ENCODE results near the gene KRT27. TPM values are rescaled to one million over a fixed set of nuclear protein-coding genes. Genes with fewer than 3 reads are reported as not detected.
A peak's percentile ranks its signal among the peaks of the same experiment; 100 is the strongest.

The KRT27 gene
- total and polyA plus RNA-seq, 10 of the 15 experiments (the other 5 are each of a cell fraction or from before 2014, with no cell fraction given) = not detected

GRCh38 chr17:40803617-40804082 lies 21.3 kb upstream of the KRT27 start:
- whole genome bisulfite sequencing (ENCODE audit: insufficient coverage, insufficient replicate concordance, low lambda C conversion rate, missing lambda C conversion rate) = 13% methylated on average over 13 of the region's 13 CpGs
- peak; percentile 46; the same call in 1 of the 3 replicates for TF ChIP-seq POU2F2 (IDR thresholded peaks at IDR 0.05; ENCODE audit: borderline replicate concordance, low read depth, low read length)
- no peak for TF ChIP-seq ZNF622 (IDR thresholded peaks at IDR 0.05)
- no peak for TF ChIP-seq PML (IDR thresholded peaks at IDR 0.05; ENCODE audit: low read length)
- TF ChIP-seq NR2C1 (IDR thresholded peaks at IDR 0.05) = no peak
- TF ChIP-seq SIN3A (IDR thresholded peaks at IDR 0.05; ENCODE audit: low read depth, low read length) = no peak
- no peak for TF ChIP-seq BRCA1 (IDR thresholded peaks at IDR 0.05; ENCODE audit: low read depth, low read length)
- TF ChIP-seq EP300 (IDR thresholded peaks at IDR 0.05; ENCODE audit: borderline replicate concordance in 1 of 2, control insufficient read depth in 1 of 2, low read depth in 2 of 2, low read length in 2 of 2) = no peak
- peak in 1 of 2 experiments; percentile 21; a peak in 1 of 4 replicates for TF ChIP-seq BHLHE40 (IDR thresholded peaks at IDR 0.05; ENCODE audit: borderline replicate concordance in 1 of 2, low read depth in 2 of 2, low read length in 1 of 2)
- no peak for TF ChIP-seq SKIL (IDR thresholded peaks at IDR 0.05; ENCODE audit: low read depth, poor library complexity, severe bottlenecking)
- no peak for TF ChIP-seq POLR2AphosphoS2 (IDR thresholded peaks at IDR 0.05; ENCODE audit: low read depth, low read length)
- TF ChIP-seq REST (IDR thresholded peaks at IDR 0.05; ENCODE audit: low read depth, low read length) = no peak
- no peak for TF ChIP-seq SREBF1 (IDR thresholded peaks at IDR 0.05; ENCODE audit: low read length)
- peak; percentile 91 for TF ChIP-seq RAD21 (IDR thresholded peaks at IDR 0.05; ENCODE audit: insufficient read depth, low read depth, low read length)
- no peak for TF ChIP-seq ZBED1 (IDR thresholded peaks at IDR 0.05; ENCODE audit: borderline replicate concordance)

More at GRCh38 chr17:40803617-40804082, 21.3 kb upstream of the KRT27 start:
- Histone ChIP-seq H3K79me2 (ENCODE audit: control insufficient read depth, insufficient read depth, low read length) (no peaks in the 10 kb centered on the region), H3K4me2 (ENCODE audit: control insufficient read depth, insufficient read depth) (no peak overlapping the region), H3K27me3 (replicated peaks in 1 of 2; ENCODE audit: control insufficient read depth in 2 of 2, insufficient read depth in 2 of 2, low read length in 1 of 2) (peaks cover 7 to 10% of the 10 kb centered on the region in 2 experiments), H3K9me3 (replicated peaks; ENCODE audit: control insufficient read depth, insufficient read depth, low read length) (no peaks in the 10 kb centered on the region), H4K20me1 (ENCODE audit: control insufficient read depth, insufficient read depth) (no peaks in the 10 kb centered on the region), H3K9ac (ENCODE audit: control insufficient read depth, insufficient read depth, low read length) (no peak overlapping the region), H3K4me3 (no peak overlapping the region), H3K27ac (ENCODE audit: control insufficient read depth, insufficient read depth) (no peak overlapping the region), H2AFZ (ENCODE audit: control insufficient read depth, low read depth, low read length) (no peak overlapping the region), H3K36me3 (ENCODE audit: control insufficient read depth in 2 of 2, insufficient read depth in 2 of 2, low read length in 1 of 2) (no peaks in the 10 kb centered on the region), H3K4me1 (ENCODE audit: control insufficient read depth, insufficient read depth, low read length) (no peaks in the 10 kb centered on the region)
- FAIRE-seq (peak; percentile 56), DNase-seq (ENCODE audit: low read depth, low spot score) (no peak), ATAC-seq (peak; percentile 97)
- intact Hi-C loops (cut with micrococcal nuclease; ENCODE audit: unreplicated experiment) = loop anchor here (1.0 to 5.0 kb wide), 5 partner anchors 54 to 859 kb away; no protein-coding TSS in a partner anchor
- SMC1A ChIA-PET (ENCODE audit: uncharacterized antibody, unreplicated experiment) = interaction anchor here (0.6 kb wide), 1 partner anchor 167 kb away, joined by 3 read pairs; no protein-coding TSS in a partner anchor
- POLR2A ChIA-PET = no interaction called here
- RAD21 ChIA-PET (ENCODE audit: unreplicated experiment) = interaction anchor here (2.2 kb wide), 1 partner anchor 15 kb away, joined by 6 read pairs; no protein-coding TSS in a partner anchor
- in situ Hi-C loops (cut with MboI) = loop anchor here (5.0 kb wide), 2 partner anchors 186 to 859 kb away; no protein-coding TSS in a partner anchor
- no TSS peak for BruUV-seq (replicated peaks)
- CTCF ChIA-PET = interaction anchor here (0.6 to 3.2 kb wide), 10 partner anchors 10 to 860 kb away, joined by 3 to 17 read pairs (median 8); no protein-coding TSS in a partner anchor

Data from GM12878 (cell line).